Right lobe of liver (tissue), 6 donors: ENCODE measurements around the gene GNAT2. TPM values are rescaled to one million over a fixed set of nuclear protein-coding genes. Genes with fewer than 3 reads are reported as not detected.
A peak's percentile ranks its signal among the peaks of the same experiment; 100 is the strongest.

Experiments
- ATAC-seq, 4 donors: fragments of 200-7000 bp; cut with Tn5 transposase; one replicate each; pipeline ENCODE4 v1.9.1; 2020; ENCODE audit warnings: mild to moderate bottlenecking in 4 of 4, moderate library complexity in 4 of 4
- DNase-seq, 3 donors: peaks; one replicate each; pipeline ENCODE4 v3.0.0-alpha.2; 2020
- H3K27ac ChIP-seq, 3 donors: fragments of 200-600 bp; one replicate each; pipeline ENCODE4 v1.8.0; 2022
- H3K27me3 ChIP-seq, 2 donors: fragments of 200-600 bp; one replicate each; pipeline ENCODE4 v1.8.0; 2022
- H3K36me3 ChIP-seq, 4 donors: fragments of 200-600 bp; sonication (generic) in 1 of 4; one replicate each; pipeline versions ENCODE4 v1.5.1 to v1.8.0; 2017 to 2022; ENCODE audit warnings: control low read depth in 1 of 4
- H3K4me1 ChIP-seq, 4 donors: fragments of 200-600 bp; sonication (generic) in 1 of 4; one replicate each; pipeline versions ENCODE4 v1.5.1 to v1.8.0; 2017 to 2022; ENCODE audit warnings: control low read depth in 1 of 4
- H3K4me3 ChIP-seq, 3 donors: fragments of 200-600 bp; one replicate each; pipeline ENCODE4 v1.8.0; 2022
- H3K9me3 ChIP-seq, 4 donors: fragments of 200-600 bp; sonication (generic) in 1 of 4; one replicate each; pipeline versions ENCODE4 v1.5.1 to v1.8.0; 2017 to 2022; ENCODE audit warnings: control low read depth in 1 of 4
- CTCF ChIP-seq, 4 donors: fragments of 200-600 bp in 3 of 4; fragments of 450-650 bp in 1 of 4; IDR thresholded peaks; one replicate each; pipeline versions ENCODE4 v1.5.1 to v1.8.0; 2016 to 2022; ENCODE audit warnings: antibody characterized with exemption in 4 of 4, mild to moderate bottlenecking in 2 of 4
- POLR2A ChIP-seq: fragments of 450-650 bp; IDR thresholded peaks from one replicate; pipeline ENCODE4 v1.6.1; 2017; ENCODE audit warnings: antibody characterized with exemption, mild to moderate bottlenecking
- WGBS: methylation state at CpG from one replicate; pipeline ENCODE4 v1.1.6; 2018; ENCODE audit warnings: low coverage, low lambda C conversion rate; ENCODE audit not compliant: insufficient coverage; ENCODE audit errors: missing lambda C conversion rate; 5-methylcytosine and 5-hydroxymethylcytosine counted together
- intact Hi-C, 2 donors: fragments of 100-400 bp; cut with DNase I; formaldehyde crosslinking; loops; one replicate each; pipeline versions ENCODE4 v1.11.2 to v1.14.1; 2022
- total RNA-seq, 6 experiments: library from RNA; depleted of rRNA in 2 of 6; stranded (reverse); fragments of >200 nt in 2 of 6; fragmentation: NEBNext Ultra II Directional in 3 of 6; extraction: Animal tissue kit (Norgen Biotek cat#: 25700) in 3 of 6; gene quantifications; one replicate each; pipeline versions ENCODE4 v1.1.0 to v1.2.4, GENCODE V29; 2016 to 2023
- donor health status: DM: no; HTN: yes; CAD: no.
- donor health status: DM: no; HTN: no; CAD: no.
- donor health status: DM: no; HTN: no; CAD: no.
- donor health status: DM: no; HTN: yes; CAD: no.
- donor health status: DM: no; HTN: yes; CAD: no.

The GNAT2 gene
- total RNA-seq, 6 experiments from 2014 or later = 0.20 to 0.21 (median 0.20) TPM; not detected in 3

DNA sequence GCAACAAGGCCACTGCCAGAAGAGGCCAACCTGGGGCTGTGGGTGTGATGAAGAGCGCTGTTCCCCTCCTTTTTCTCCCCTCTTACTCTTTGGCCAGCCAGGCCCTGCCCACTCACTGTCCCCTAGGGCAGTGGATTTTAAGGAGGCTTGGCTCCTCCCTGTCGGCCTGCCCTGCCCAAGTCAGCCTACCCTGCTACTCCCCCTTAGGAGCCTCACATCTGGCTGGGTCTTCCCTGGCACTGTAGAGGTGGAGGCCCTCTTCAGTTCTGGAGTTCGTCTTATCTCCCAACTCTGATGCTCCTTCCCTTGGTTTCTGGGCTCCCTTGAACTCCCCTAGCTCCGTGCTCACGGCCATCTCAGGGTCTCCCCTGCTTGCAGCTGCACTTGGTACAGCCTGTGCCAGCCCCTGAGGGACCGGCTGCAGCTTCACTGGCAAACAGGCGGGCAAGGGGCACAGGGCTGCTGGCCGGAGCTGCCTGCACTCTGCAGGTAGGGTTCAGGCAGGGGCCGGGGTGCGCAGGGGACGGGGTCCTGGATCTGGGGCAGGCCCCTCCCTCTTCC lies 4.3 kb upstream of the GNAT2 start:
- ATAC-seq = no peak
- TF ChIP-seq POLR2A (no peak), CTCF (IDR thresholded peaks at IDR 0.05) (no peak)
- intact Hi-C loops = loop anchor here in 1 of 2 donors (10.0 kb wide), 1 partner anchor 79 kb away; the partner anchor contains the start of gene GNAI3
- Histone ChIP-seq H3K4me3 (no peak overlapping the region), H3K36me3 (peaks cover 0 to 15% (median 5%) of the 10 kb centered on the region in 4 donors), H3K27me3 (no peaks in the 10 kb centered on the region), H3K27ac (no peak overlapping the region), H3K9me3 (no peaks in the 10 kb centered on the region), H3K4me1 (peaks cover 0 to 30% (median 11%) of the 10 kb centered on the region in 4 donors)
- WGBS = 76% methylated on average over 2 of the region's 11 CpGs
- DNase-seq = no peak

GRCh38 chr1:109622895-109623294 lies 3.5 kb upstream of the GNAT2 start:
- ATAC-seq = peak in 1 of 4 donors; percentile 5
- TF ChIP-seq POLR2A = no peak
- H3K27me3 ChIP-seq = no peaks in the 10 kb centered on the region
- no peak overlapping the region for H3K4me3 ChIP-seq
- DNase-seq = no peak
- H3K27ac ChIP-seq = no peak overlapping the region
- H3K4me1 ChIP-seq = peaks cover 0 to 37% (median 13%) of the 10 kb centered on the region in 4 donors
- H3K9me3 ChIP-seq = no peaks in the 10 kb centered on the region
- 50% methylated on average over 1 of the region's 3 CpGs for WGBS
- intact Hi-C loops = loop anchor here in 1 of 2 donors (10.0 kb wide), 1 partner anchor 78 kb away; the partner anchor contains the start of gene GNAI3
- peaks cover 0 to 10% (median 4%) of the 10 kb centered on the region in 4 donors for H3K36me3 ChIP-seq

- Histone ChIP-seq H3K27ac (no peak overlapping the region), H3K27me3 (no peaks in the 10 kb centered on the region), H3K36me3 (peaks cover 0 to 4% (median 2%) of the 10 kb centered on the region in 4 donors), H3K9me3 (no peaks in the 10 kb centered on the region), H3K4me1 (peaks cover 0 to 37% (median 13%) of the 10 kb centered on the region in 4 donors), H3K4me3 (no peak overlapping the region)
- 50% methylated on average over 1 of the region's 11 CpGs for WGBS
- intact Hi-C loops = loop anchor here in 1 of 2 donors (10.0 kb wide), 1 partner anchor 78 kb away; the partner anchor contains the start of gene GNAI3
- DNase-seq (no peak), ATAC-seq (no peak)
- TF ChIP-seq POLR2A = no peak
- no peak for TF ChIP-seq CTCF (IDR thresholded peaks at IDR 0.05)
Measured at GRCh38 chr1:109622137-109622892, 2.9 kb upstream of the GNAT2 start.

DNA sequence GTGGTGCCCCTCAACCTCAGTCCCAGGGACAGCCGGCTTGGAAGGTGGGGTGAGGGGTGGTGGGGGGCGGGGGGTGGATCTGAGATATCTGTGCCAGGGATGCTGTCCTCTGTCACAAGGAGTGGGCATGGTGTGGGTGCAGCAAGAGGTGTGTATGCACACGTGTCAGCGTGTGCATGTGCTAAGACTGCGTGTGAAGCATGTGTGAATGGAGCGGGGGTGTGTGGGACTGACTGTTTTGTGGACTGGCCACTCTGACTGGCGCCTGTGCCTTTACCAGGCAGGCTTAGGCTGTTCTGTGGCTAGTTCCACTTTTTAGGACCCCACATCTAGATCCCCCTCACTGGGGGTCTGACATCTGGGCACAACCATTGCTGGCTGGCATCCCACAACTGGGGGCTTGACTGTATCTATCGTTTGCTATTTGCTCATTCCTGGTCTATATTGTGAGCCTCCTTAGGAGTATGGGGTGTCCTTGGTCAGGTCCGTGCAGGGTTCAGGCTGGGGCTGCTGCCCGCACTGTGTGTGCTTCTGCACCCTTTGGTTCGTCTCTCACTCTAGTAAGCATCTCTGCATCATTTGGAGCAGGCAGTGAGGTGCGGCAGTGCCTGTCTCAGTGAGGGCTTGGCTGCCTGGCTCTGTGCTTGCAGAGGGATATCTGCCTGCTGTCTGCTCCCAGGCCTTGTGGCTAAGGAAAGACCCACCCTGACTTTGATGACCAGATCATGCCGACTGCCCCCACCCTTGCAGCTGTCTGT lies 2.1 kb upstream of the GNAT2 start:
- no peaks in the 10 kb centered on the region for H3K36me3 ChIP-seq
- TF ChIP-seq POLR2A = no peak
- no peak for TF ChIP-seq CTCF (IDR thresholded peaks at IDR 0.05)
- peak overlapping the region in 1 of 3 donors; percentile 69 for H3K27ac ChIP-seq
- DNase-seq (no peak), ATAC-seq (no peak)
- no peaks in the 10 kb centered on the region for H3K9me3 ChIP-seq
- WGBS = 60% methylated on average over 2 of the region's 13 CpGs
- peaks cover 0 to 40% (median 13%) of the 10 kb centered on the region in 4 donors for H3K4me1 ChIP-seq
- H3K4me3 ChIP-seq = peak overlapping the region; percentile 64 to 94 (median 68)
- intact Hi-C loops = loop anchor here in 1 of 2 donors (10.0 kb wide), 1 partner anchor 77 kb away; the partner anchor contains the start of gene GNAI3
- H3K27me3 ChIP-seq = no peaks in the 10 kb centered on the region
